Measurements from ENCODE around the gene ATP5F1C. TPM values are rescaled to one million over a fixed set of nuclear protein-coding genes. Genes with fewer than 3 reads are reported as not detected.
A peak's percentile ranks its signal among the peaks of the same experiment; 100 is the strongest.
"Not testable (repeated sequence)": the region's sequence is repeated elsewhere in the genome, so short reads cannot be mapped to it uniquely, and the experiment has no call there.

Gene ATP5F1C
- total RNA-seq, 1 experiment from 2014 or later, result 467 TPM

GRCh38 chr10:7788639-7789286, 786 bp downstream of the ATP5F1C start:
- in situ Hi-C loops (cut with HindIII; ENCODE audit: low sequenced_read_pairs), result no loop called here
- no peak for DNase-seq (ENCODE audit: low spot score)

- in situ Hi-C loops (cut with HindIII; ENCODE audit: low sequenced_read_pairs), result no loop called here
- DNase-seq (ENCODE audit: low spot score), result no peak
Observed at GRCh38 chr10:7789390-7789789, 1.4 kb downstream of the ATP5F1C start.

- no peak for DNase-seq (ENCODE audit: low spot score)
- in situ Hi-C loops (cut with HindIII; ENCODE audit: low sequenced_read_pairs), result no loop called here
Observed at GRCh38 chr10:7792541-7792940, 4.6 kb downstream of the ATP5F1C start.

- no peak for DNase-seq (ENCODE audit: low spot score)
- in situ Hi-C loops (cut with HindIII; ENCODE audit: low sequenced_read_pairs), result no loop called here
Observed at GRCh38 chr10:7794251-7795026, 6.5 kb downstream of the ATP5F1C start.

DNA sequence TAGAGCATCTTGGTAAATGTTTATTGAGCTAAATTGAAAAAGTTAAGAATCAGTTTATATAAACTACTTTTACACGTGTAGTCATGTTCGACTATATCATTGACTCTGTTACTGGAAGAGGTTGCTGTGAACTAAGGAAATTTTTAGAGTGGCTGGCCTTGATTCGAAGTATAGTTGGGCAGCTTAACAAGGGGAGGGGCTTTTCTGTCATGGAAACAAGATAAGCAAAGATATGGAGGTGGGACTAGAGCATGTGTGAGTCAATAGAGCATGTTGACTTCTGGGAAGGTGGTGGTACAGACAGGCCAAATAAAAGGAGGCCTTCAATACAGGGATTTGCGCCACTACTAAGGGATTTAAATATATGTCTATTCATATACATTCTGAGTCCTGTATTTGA, 7.6 kb downstream of the ATP5F1C start:
- in situ Hi-C loops (cut with HindIII; ENCODE audit: low sequenced_read_pairs), result no loop called here
- no peak for DNase-seq (ENCODE audit: low spot score)

DNA sequence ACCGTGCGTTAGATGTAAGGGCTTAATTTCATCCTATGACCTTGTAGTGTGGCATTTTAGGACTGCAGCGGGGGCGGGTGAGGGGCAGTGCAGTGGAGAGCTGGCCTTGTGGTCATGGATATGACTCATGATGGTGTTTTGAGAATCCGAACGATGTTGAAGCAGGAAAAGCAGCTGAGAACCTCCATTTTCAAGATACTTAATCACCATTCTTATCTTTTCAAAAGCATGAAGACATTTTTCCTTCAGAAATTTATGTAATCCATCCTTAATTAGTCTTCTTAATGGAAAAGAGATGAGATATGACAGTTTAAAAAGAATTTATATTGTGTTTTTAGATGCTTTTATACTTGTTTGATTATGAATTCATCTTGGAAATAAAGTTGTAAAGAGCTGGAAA, 9.6 kb downstream of the ATP5F1C start:
- in situ Hi-C loops (cut with HindIII; ENCODE audit: low sequenced_read_pairs), result no loop called here
- DNase-seq (ENCODE audit: low spot score), result no peak

- in situ Hi-C loops (cut with HindIII; ENCODE audit: low sequenced_read_pairs), result no loop called here
- DNase-seq (ENCODE audit: low spot score), result no peak
Observed at GRCh38 chr10:7802606-7803005, 14.6 kb downstream of the ATP5F1C start.

DNA sequence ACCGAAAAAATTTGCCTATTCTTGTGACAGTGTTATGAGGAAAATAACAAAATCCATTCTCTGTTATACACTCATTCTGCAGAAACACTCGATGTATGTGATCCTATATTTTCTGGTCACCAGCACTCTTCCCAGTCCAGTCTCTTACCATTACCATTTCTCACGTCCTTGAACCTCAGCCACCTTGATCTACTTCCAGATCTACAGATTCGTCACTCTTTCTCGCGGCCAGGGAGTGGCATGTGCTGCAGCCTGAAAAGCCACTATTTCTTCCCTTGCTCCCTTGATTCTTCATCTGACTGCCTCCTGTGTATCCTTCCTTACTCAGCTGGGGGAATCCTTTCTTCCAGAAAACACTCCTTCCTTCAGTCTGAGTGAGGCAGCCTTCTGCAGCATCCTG, 16.2 kb downstream of the ATP5F1C start:
- in situ Hi-C loops (cut with HindIII; ENCODE audit: low sequenced_read_pairs), result no loop called here
- DNase-seq (ENCODE audit: low spot score), result no peak

- in situ Hi-C loops (cut with HindIII; ENCODE audit: low sequenced_read_pairs), result no loop called here
- no peak for DNase-seq (ENCODE audit: low spot score)
Observed at GRCh38 chr10:7804741-7805140, 16.8 kb downstream of the ATP5F1C start.

DNA sequence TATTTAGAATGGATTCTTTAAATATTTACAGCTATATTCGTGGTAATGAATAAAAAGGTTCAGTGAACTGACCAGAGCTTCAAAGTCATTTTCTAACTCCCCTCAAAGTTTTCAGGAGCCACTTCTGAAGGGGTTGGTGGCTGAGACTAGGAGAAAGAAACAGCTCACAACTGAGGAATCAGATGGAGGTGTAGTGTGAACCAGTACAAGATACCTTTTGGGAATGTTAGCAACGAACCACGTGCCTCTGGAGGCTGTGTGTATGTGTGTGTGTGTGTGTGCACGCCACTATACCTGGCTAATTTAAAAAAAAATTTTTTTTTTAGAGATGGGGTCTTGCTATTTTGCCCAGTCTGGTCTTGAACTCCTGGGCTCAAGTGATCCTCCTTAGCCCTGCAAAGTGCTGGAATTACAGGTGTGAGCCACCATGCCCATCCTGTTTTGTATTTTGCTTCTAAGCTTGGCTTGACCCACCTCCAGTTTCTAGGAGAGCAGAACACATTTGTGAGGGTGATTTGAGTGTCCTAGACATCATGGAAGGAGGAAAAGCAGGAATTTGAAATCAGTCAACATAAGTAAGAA, 20.8 kb downstream of the ATP5F1C start:
- in situ Hi-C loops (cut with HindIII; ENCODE audit: low sequenced_read_pairs), result no loop called here
- DNase-seq (ENCODE audit: low spot score), result no peak

- in situ Hi-C loops (cut with HindIII; ENCODE audit: low sequenced_read_pairs), result no loop called here
- no peak for DNase-seq (ENCODE audit: low spot score)
Observed at GRCh38 chr10:7810443-7810842, 22.5 kb downstream of the ATP5F1C start.

DNA sequence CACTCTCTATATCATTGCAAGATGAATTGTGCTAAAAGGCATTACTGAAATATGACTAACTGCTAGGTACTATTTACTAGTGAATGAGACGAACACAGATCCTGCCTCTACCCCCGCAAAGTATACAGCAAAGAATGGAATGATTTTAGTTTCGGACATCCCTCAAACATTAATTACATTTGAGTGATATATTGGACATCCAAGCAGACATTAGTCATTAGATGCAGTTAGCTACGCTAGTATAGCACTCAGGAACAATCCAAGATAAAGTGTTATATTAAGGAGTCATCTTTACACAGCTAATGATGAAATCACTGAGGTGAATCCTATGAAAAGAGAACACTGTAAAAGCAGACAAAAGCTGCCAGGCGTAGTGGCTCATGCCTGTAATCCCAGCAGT, 23.0 kb downstream of the ATP5F1C start:
- no peak for DNase-seq (ENCODE audit: low spot score)
- in situ Hi-C loops (cut with HindIII; ENCODE audit: low sequenced_read_pairs), result no loop called here

DNA sequence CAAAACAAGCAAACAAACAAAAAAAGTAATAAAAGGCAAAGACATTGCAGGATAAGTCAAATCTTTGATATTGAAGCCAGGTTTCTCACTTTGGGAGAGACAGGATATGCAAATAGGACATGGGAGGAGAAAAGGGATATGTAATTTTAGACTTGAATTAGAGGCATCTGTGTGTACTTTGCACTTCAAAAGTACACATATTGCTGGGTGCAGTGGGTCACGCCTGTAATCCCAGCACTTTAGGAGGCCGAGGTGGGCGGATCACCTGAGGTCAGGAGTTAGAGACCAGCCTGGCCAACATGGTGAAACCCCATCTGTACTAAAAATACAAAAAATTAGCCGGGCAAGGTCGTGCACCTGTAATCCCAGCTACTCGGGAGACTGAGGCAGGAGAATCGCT, 23.8 kb downstream of the ATP5F1C start:
- in situ Hi-C loops (cut with HindIII; ENCODE audit: low sequenced_read_pairs); DNase-seq (ENCODE audit: low spot score): not testable (repeated sequence)

DNA sequence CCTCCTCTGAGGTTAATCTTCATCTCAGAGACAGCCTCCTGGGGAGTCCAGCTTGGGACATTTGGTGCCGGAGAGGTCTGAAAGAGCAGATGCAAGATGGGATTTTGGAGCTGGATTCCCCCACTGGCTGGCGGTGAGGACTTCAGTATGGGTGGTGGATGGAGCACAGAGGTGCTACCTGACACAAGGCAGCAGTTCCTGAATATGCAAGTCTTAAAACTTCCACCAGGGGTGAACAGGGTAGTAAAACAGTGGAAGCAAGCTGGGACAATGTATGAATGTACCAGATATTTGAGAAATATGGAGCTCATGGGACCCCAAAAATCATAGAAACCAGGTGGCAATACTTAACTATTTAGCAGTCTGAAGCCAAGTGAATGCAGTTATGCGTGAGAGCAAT, 25.5 kb downstream of the ATP5F1C start:
- in situ Hi-C loops (cut with HindIII; ENCODE audit: low sequenced_read_pairs), result no loop called here
- DNase-seq (ENCODE audit: low spot score), result no peak

DNA sequence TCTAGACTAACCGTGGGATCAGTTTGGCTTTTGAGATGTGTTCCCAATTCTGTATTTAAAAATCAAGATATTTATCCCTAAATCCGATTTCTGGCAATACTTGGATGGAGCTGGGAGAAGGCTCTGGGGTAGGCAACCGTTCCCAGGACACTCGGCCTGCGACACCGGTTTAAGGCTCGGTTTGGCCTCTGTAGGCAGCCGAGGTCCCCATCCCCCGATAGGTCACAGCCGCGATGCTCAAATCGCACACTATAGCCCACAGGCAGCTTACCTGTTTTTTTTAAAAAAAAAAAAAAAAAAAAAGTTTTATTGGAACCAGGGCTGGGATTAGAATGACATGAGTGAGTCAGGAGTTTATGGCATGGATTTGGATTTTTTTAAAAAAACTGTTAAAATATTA, 29.6 kb downstream of the ATP5F1C start:
- in situ Hi-C loops (cut with HindIII; ENCODE audit: low sequenced_read_pairs), result no loop called here
- DNase-seq (ENCODE audit: low spot score), result no peak

DNA sequence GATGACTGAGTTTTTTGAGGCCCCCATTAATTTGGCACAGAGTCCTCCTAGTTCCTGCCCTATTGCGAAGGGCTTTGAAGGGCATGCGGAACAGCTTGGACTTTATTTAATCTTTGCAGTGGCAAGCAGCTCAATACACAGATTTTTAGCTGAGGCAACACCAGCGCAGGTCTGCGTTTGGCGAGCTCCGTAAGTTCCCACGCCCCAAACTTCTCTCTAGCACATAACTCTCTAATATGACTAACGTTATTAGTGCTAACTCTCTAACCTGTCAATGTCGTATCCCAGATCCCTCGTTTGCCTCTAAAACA, 30.0 kb downstream of the ATP5F1C start:
- no peak for DNase-seq (ENCODE audit: low spot score)
- in situ Hi-C loops (cut with HindIII; ENCODE audit: low sequenced_read_pairs), result no loop called here

DNA sequence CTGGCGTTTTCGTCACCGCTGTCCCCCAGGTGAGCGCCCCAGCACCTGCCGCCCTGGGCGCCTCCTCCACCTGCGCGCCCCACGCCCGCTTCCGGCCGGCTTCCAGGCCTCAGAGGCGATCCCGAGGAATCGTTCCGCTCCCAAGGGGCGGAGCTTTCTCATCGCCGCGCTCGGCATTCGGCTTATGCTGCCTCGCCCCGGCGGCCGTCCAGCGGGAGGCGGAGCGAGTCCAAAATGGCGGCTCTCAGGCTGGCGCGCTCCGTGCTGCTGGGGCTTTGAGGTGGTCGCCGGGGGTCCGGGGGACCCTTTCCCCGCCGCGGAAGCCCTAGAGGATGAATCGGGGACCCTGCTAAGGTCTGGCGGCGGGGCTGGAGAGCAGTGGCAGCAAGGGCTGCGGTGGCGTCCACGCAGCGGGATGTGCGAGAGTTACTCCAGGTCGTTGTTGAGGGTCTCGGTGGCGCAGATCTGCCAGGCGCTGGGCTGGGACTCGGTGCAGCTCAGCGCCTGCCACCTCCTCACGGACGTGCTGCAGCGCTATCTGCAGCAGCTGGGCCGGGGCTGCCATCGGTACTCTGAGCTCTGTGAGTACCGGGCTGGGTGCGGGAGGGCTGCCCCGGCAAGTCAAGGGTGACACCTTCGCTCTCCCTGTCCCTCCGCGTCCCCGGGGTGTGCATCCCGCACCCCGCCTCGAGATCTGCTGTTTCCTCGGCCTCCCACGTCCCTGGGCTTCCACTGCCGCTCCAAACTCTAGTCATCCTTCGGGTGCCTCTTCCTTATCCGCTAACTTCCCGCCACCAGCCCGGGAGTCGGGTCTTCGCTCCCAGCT, 30.5 kb downstream of the ATP5F1C start, which contains the start of gene TAF3:
TAF3 (plus strand) TSS at position 211 of the 826 bp plus-strand sequence; CDS start at position 416, 205 bp downstream.
- peak; percentile 88 for DNase-seq (ENCODE audit: low spot score)
- in situ Hi-C loops (cut with HindIII; ENCODE audit: low sequenced_read_pairs), result no loop called here

GRCh38 chr10:7819121-7819460, 31.1 kb downstream of the ATP5F1C start:
- in situ Hi-C loops (cut with HindIII; ENCODE audit: low sequenced_read_pairs), result no loop called here
- DNase-seq (ENCODE audit: low spot score), result peak; percentile 70

GRCh38 chr10:7824251-7824650, 36.3 kb downstream of the ATP5F1C start:
- DNase-seq (ENCODE audit: low spot score), result no peak
- in situ Hi-C loops (cut with HindIII; ENCODE audit: low sequenced_read_pairs), result no loop called here

- in situ Hi-C loops (cut with HindIII; ENCODE audit: low sequenced_read_pairs), result no loop called here
- no peak for DNase-seq (ENCODE audit: low spot score)
Observed at GRCh38 chr10:7826971-7827370, 39.0 kb downstream of the ATP5F1C start.
